Measurements from ENCODE around the gene NFKBIE. TPM values are rescaled to one million over a fixed set of nuclear protein-coding genes. Genes with fewer than 3 reads are reported as not detected.

NFKBIE gene
- total RNA-seq, 1 experiment from 2014 or later = 7.6 TPM

DNA sequence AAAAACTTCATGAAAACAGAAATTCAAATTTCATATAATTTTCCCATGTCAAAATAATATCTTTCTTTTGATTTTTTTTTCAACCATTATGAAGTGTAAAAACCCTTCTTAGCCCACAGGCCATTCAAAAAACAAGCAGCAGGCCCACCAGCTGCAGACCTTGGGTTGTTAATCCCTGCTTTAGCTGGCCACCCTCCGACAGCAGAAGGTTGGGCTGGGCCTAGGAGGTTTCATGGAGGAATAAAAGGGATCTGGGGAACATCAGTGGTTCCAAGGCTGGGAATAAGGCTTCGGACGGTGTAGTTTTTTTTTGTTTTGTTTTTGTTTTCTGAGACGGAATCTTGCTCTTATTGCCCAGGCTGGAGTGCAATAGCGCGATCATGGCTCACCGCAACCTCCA, 22.0 kb downstream of the NFKBIE start:
- Histone ChIP-seq H3K36me3 (ENCODE audit: control insufficient read depth in 1 of 2, insufficient read depth in 2 of 2, low read length in 2 of 2) (peaks cover 4 to 14% of the 10 kb centered on the region in 2 experiments; a peak in 3 of 4 replicates), H3K79me2 (ENCODE audit: insufficient read depth, low read length) (peaks cover 15% of the 10 kb centered on the region), H2AFZ (ENCODE audit: low read depth, low read length, poor library complexity, severe bottlenecking) (no peak overlapping the region), H3K27me3 (ENCODE audit: insufficient read depth, low read length) (no peaks in the 10 kb centered on the region), H3K4me2 (ENCODE audit: low read length) (no peak overlapping the region), H3K9me3 (ENCODE audit: control insufficient read depth in 1 of 2, insufficient read depth in 1 of 2, low read depth in 1 of 2, low read length in 2 of 2) (no peaks in the 10 kb centered on the region), H4K20me1 (ENCODE audit: insufficient read depth) (peaks cover 10% of the 10 kb centered on the region), H3K9ac (ENCODE audit: low read length) (no peak overlapping the region), H3K4me3 (replicated peaks in 1 of 2; ENCODE audit: low read depth in 1 of 2, low read length in 2 of 2) (no peak overlapping the region), H3K9me2 (ENCODE audit: insufficient read depth) (no peaks in the 10 kb centered on the region), H3K27ac (ENCODE audit: low read depth, low read length) (no peak overlapping the region), H3K4me1 (ENCODE audit: control insufficient read depth in 1 of 2, insufficient read depth in 2 of 2, low read length in 2 of 2) (peaks cover 4 to 18% of the 10 kb centered on the region in 2 experiments)
- intact Hi-C loops (cut with micrococcal nuclease) = no loop called here
- ChIA-PET RAD21 (ENCODE audit: low non-redundant PET in 1 of 2, low total read pairs in 2 of 2, uncharacterized antibody in 2 of 2, unreplicated experiment in 2 of 2) (no interaction called here), CTCF (interaction anchor here (1.1 kb wide), 1 partner anchor 9 kb away, joined by 3 read pairs; no protein-coding TSS in a partner anchor), POLR2A (no interaction called here)
- no peak for DNase-seq (ENCODE audit: low read depth, low spot score)
- TF ChIP-seq, protein P1, sequence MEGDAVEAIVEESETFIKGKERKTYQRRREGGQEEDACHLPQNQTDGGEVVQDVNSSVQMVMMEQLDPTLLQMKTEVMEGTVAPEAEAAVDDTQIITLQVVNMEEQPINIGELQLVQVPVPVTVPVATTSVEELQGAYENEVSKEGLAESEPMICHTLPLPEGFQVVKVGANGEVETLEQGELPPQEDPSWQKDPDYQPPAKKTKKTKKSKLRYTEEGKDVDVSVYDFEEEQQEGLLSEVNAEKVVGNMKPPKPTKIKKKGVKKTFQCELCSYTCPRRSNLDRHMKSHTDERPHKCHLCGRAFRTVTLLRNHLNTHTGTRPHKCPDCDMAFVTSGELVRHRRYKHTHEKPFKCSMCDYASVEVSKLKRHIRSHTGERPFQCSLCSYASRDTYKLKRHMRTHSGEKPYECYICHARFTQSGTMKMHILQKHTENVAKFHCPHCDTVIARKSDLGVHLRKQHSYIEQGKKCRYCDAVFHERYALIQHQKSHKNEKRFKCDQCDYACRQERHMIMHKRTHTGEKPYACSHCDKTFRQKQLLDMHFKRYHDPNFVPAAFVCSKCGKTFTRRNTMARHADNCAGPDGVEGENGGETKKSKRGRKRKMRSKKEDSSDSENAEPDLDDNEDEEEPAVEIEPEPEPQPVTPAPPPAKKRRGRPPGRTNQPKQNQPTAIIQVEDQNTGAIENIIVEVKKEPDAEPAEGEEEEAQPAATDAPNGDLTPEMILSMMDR (IDR thresholded peaks at IDR 0.05 in 2 of 3, conservative IDR thresholded peaks at IDR 0.05 in 1 of 3; ENCODE audit: borderline replicate concordance in 1 of 3, insufficient read depth in 1 of 3, low read depth in 2 of 3, low read length in 2 of 3) = no peak
- no peak for TF ChIP-seq EGR1 (IDR thresholded peaks at IDR 0.05; ENCODE audit: low read depth)
- TF ChIP-seq YY1 (IDR thresholded peaks at IDR 0.05; ENCODE audit: extremely low read depth, insufficient replicate concordance, low read depth, low read length) = no peak
- no peak for TF ChIP-seq CEBPB (IDR thresholded peaks at IDR 0.05; ENCODE audit: low read depth)
- no peak for TF ChIP-seq EZH2phosphoT487 (IDR thresholded peaks at IDR 0.05; ENCODE audit: borderline replicate concordance)
- TF ChIP-seq ZNF274 (IDR thresholded peaks at IDR 0.05; ENCODE audit: low read depth, low read length) = no peak
- no peak for TF ChIP-seq ELF1 (IDR thresholded peaks at IDR 0.05; ENCODE audit: borderline replicate concordance, low read depth)
- no peak for TF ChIP-seq JUND (IDR thresholded peaks at IDR 0.05)
- TF ChIP-seq RAD21 (IDR thresholded peaks at IDR 0.05; ENCODE audit: low read depth) = no peak
- no peak for TF ChIP-seq SP1 (IDR thresholded peaks at IDR 0.05; ENCODE audit: low read depth)
- no peak for TF ChIP-seq CBX3 (IDR thresholded peaks at IDR 0.05; ENCODE audit: low read depth)
- no peak for TF ChIP-seq ATF3 (IDR thresholded peaks at IDR 0.05)
- no peak for TF ChIP-seq POLR2A (IDR thresholded peaks at IDR 0.05; ENCODE audit: borderline replicate concordance, extremely low read depth, insufficient read depth, insufficient read length)
- no peak for TF ChIP-seq POLR2AphosphoS5 (IDR thresholded peaks at IDR 0.05; ENCODE audit: low read depth, low read length)
- TF ChIP-seq ZBTB33 (IDR thresholded peaks at IDR 0.05; ENCODE audit: extremely low read depth, insufficient replicate concordance, low read length) = no peak
- no peak for TF ChIP-seq FOSL1 (IDR thresholded peaks at IDR 0.05; ENCODE audit: low read depth)
- TF ChIP-seq, protein P2, sequence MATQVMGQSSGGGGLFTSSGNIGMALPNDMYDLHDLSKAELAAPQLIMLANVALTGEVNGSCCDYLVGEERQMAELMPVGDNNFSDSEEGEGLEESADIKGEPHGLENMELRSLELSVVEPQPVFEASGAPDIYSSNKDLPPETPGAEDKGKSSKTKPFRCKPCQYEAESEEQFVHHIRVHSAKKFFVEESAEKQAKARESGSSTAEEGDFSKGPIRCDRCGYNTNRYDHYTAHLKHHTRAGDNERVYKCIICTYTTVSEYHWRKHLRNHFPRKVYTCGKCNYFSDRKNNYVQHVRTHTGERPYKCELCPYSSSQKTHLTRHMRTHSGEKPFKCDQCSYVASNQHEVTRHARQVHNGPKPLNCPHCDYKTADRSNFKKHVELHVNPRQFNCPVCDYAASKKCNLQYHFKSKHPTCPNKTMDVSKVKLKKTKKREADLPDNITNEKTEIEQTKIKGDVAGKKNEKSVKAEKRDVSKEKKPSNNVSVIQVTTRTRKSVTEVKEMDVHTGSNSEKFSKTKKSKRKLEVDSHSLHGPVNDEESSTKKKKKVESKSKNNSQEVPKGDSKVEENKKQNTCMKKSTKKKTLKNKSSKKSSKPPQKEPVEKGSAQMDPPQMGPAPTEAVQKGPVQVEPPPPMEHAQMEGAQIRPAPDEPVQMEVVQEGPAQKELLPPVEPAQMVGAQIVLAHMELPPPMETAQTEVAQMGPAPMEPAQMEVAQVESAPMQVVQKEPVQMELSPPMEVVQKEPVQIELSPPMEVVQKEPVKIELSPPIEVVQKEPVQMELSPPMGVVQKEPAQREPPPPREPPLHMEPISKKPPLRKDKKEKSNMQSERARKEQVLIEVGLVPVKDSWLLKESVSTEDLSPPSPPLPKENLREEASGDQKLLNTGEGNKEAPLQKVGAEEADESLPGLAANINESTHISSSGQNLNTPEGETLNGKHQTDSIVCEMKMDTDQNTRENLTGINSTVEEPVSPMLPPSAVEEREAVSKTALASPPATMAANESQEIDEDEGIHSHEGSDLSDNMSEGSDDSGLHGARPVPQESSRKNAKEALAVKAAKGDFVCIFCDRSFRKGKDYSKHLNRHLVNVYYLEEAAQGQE (IDR thresholded peaks at IDR 0.05; ENCODE audit: low read depth) = no peak
- no peak for ATAC-seq
- BruUV-seq (replicated peaks) = no TSS peak

Data from HCT116 (cell line).